A549 (cell line): Measurements from ENCODE around the gene PANK2.
A peak's percentile ranks its signal among the peaks of the same experiment; 100 is the strongest.

ENCODE experiments used
- BHLHE40 ChIP-seq: IDR thresholded peaks from 2 replicates; pipeline ENCODE4 v1.6.1; 2012; ENCODE audit warnings: low read depth, low read length, inconsistent platforms
- CTCF ChIP-seq: fragments of >200 bp; sonication (Bioruptor Twin); formaldehyde crosslinking; IDR thresholded peaks from 3 replicates; pipeline ENCODE4 v1.5.1; 2016
- EP300 ChIP-seq, 2 experiments: fragments of >200 bp; sonication (Bioruptor Twin); formaldehyde crosslinking; IDR thresholded peaks; 2 replicates in 1 of 2; 3 replicates in 1 of 2; pipeline ENCODE4 v1.6.1; 2016 to 2017
- FOSB ChIP-seq: fragments of 250-450 bp; sonication (Bioruptor Pico); IDR thresholded peaks from 2 replicates; pipeline ENCODE4 v1.5.0; 2020; ENCODE audit warnings: mild to moderate bottlenecking, moderate library complexity
- MAFK ChIP-seq: fragments of 450-650 bp; IDR thresholded peaks from 2 replicates; pipeline ENCODE4 v1.6.1; 2014; ENCODE audit not compliant: partially characterized antibody
- POLR2A ChIP-seq: IDR thresholded peaks from 2 replicates; pipeline ENCODE4 v1.6.1; 2012; ENCODE audit warnings: mild to moderate bottlenecking, low read length
- RAD21 ChIP-seq, 2 experiments: fragments of >200 bp in 1 of 2; sonication (Bioruptor Twin) in 1 of 2; formaldehyde crosslinking in 1 of 2; IDR thresholded peaks in 1 of 2; conservative IDR thresholded peaks in 1 of 2; 2 replicates in 1 of 2; 3 replicates in 1 of 2; pipeline ENCODE4 v1.6.1; 2012 to 2018; ENCODE audit warnings: inconsistent platforms in 1 of 2
- RNF2 ChIP-seq: fragments of 200-600 bp; sonication (generic); IDR thresholded peaks from 2 replicates; pipeline ENCODE4 v1.6.1; 2016; ENCODE audit warnings: low read depth, mild to moderate bottlenecking, antibody characterized with exemption, moderate library complexity, borderline replicate concordance
- SMC3 ChIP-seq: fragments of >200 bp; sonication (Bioruptor Twin); formaldehyde crosslinking; IDR thresholded peaks from 3 replicates; pipeline ENCODE4 v1.6.1; 2018; ENCODE audit warnings: inconsistent platforms
- TF ChIP-seq, protein P1 (sequence below): IDR thresholded peaks from 2 replicates; pipeline ENCODE4 v1.6.1; 2012
- TF ChIP-seq, protein P2 (sequence below): fragments of 450-650 bp; IDR thresholded peaks from 2 replicates; pipeline ENCODE4 v1.6.1; 2014; ENCODE audit warnings: antibody characterized with exemption
- TF ChIP-seq, protein P3 (sequence below): fragments of 200-600 bp; sonication (generic); IDR thresholded peaks from 2 replicates; pipeline ENCODE4 v1.6.1; 2016; ENCODE audit warnings: antibody characterized with exemption, mild to moderate bottlenecking, moderate library complexity

DNA sequence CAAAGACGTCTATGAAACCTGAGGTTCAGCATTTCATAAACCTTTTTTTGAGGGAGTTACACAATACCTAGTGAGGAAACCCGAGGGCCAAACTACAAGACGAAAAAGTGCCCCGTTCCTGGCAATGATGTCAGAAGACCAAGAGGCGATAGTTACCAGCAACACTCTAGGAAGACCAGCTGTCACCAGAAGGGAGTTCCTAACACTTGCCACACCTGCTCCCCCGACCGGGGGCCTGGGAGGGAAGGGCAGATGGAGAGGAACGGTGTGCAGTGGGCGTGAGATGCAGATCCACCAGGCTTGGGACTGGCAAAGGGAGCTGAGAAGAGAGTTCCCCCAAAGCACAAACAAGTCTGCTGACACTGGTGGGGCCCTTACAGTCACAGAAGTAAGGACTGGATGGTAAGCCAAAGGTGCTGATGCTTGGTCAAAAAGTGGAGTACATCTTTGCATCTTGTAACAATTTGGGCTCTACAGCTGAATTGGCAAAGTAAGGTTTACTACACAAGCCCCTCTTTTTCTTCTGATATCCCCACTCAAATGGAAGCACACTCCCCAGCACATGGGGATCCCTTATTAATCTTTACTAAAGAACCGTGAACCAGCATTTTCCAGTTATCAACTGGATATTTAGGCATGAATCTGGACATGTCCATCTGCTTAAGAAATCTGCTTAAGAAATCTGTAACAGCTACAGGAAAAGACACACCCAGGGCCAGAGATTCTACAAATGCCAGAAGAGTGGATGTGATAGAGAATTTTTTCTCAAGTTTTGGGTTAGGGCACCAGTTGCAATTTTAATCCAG, 38.5 kb downstream of the PANK2 start:
- no peak for TF ChIP-seq CTCF
- TF ChIP-seq RNF2: no peak
- no peak for TF ChIP-seq MAFK
- TF ChIP-seq, protein P1, sequence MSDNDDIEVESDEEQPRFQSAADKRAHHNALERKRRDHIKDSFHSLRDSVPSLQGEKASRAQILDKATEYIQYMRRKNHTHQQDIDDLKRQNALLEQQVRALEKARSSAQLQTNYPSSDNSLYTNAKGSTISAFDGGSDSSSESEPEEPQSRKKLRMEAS: no peak
- no peak for TF ChIP-seq SMC3
- no peak for TF ChIP-seq EP300 (IDR thresholded peaks at IDR 0.05)
- TF ChIP-seq RAD21 (conservative IDR thresholded peaks at IDR 0.05 in 1 of 2, IDR thresholded peaks at IDR 0.05 in 1 of 2): no peak
- no peak for TF ChIP-seq BHLHE40
- TF ChIP-seq POLR2A: no peak
- TF ChIP-seq, protein P2, sequence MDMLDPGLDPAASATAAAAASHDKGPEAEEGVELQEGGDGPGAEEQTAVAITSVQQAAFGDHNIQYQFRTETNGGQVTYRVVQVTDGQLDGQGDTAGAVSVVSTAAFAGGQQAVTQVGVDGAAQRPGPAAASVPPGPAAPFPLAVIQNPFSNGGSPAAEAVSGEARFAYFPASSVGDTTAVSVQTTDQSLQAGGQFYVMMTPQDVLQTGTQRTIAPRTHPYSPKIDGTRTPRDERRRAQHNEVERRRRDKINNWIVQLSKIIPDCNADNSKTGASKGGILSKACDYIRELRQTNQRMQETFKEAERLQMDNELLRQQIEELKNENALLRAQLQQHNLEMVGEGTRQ: no peak
- TF ChIP-seq, protein P3, sequence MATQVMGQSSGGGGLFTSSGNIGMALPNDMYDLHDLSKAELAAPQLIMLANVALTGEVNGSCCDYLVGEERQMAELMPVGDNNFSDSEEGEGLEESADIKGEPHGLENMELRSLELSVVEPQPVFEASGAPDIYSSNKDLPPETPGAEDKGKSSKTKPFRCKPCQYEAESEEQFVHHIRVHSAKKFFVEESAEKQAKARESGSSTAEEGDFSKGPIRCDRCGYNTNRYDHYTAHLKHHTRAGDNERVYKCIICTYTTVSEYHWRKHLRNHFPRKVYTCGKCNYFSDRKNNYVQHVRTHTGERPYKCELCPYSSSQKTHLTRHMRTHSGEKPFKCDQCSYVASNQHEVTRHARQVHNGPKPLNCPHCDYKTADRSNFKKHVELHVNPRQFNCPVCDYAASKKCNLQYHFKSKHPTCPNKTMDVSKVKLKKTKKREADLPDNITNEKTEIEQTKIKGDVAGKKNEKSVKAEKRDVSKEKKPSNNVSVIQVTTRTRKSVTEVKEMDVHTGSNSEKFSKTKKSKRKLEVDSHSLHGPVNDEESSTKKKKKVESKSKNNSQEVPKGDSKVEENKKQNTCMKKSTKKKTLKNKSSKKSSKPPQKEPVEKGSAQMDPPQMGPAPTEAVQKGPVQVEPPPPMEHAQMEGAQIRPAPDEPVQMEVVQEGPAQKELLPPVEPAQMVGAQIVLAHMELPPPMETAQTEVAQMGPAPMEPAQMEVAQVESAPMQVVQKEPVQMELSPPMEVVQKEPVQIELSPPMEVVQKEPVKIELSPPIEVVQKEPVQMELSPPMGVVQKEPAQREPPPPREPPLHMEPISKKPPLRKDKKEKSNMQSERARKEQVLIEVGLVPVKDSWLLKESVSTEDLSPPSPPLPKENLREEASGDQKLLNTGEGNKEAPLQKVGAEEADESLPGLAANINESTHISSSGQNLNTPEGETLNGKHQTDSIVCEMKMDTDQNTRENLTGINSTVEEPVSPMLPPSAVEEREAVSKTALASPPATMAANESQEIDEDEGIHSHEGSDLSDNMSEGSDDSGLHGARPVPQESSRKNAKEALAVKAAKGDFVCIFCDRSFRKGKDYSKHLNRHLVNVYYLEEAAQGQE: no peak
- TF ChIP-seq FOSB: peak; percentile 20; the same call in 1 of the 2 replicates
